Measurements from ENCODE around the gene GPR137B.

DNA sequence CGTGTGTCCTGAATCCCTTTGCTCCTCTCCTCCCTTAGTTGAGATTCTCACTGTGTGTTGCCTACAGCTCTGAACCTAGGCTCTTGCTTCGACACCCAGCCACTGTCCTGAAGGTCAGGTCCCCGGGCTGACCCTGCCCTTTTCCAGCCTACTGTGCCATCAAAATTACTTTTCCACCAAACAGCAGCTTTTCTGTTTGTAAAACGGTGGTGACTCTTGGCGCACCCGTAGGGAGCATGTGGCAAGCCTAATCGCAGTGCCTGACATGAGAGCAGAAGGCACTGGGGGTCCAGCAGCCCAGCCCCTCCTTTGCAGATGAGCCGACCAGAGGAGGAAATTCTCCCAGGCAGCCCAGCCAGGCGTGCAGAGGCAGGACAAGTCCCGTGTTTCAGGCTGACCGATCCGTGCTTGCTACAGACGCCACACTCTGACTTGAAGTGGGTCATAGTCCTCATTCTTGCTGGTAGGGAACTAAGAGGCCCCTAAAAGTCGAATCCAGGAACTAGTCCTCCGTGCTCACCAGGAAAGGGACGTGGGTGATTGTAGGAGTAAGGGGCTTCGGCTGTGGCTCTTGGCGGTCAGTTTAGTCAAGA, 6.8 kb downstream of the GPR137B start:
- TF ChIP-seq RAD21 (IDR thresholded peaks at IDR 0.05; ENCODE audit: low read depth), result no peak
- TF ChIP-seq, protein P1, sequence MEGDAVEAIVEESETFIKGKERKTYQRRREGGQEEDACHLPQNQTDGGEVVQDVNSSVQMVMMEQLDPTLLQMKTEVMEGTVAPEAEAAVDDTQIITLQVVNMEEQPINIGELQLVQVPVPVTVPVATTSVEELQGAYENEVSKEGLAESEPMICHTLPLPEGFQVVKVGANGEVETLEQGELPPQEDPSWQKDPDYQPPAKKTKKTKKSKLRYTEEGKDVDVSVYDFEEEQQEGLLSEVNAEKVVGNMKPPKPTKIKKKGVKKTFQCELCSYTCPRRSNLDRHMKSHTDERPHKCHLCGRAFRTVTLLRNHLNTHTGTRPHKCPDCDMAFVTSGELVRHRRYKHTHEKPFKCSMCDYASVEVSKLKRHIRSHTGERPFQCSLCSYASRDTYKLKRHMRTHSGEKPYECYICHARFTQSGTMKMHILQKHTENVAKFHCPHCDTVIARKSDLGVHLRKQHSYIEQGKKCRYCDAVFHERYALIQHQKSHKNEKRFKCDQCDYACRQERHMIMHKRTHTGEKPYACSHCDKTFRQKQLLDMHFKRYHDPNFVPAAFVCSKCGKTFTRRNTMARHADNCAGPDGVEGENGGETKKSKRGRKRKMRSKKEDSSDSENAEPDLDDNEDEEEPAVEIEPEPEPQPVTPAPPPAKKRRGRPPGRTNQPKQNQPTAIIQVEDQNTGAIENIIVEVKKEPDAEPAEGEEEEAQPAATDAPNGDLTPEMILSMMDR (IDR thresholded peaks at IDR 0.05 in 2 of 3, conservative IDR thresholded peaks at IDR 0.05 in 1 of 3; ENCODE audit: borderline replicate concordance in 1 of 3, insufficient read depth in 1 of 3, low read depth in 2 of 3, low read length in 2 of 3), result no peak
- TF ChIP-seq CBX3 (IDR thresholded peaks at IDR 0.05; ENCODE audit: low read depth), result no peak
- no peak for TF ChIP-seq POLR2A (IDR thresholded peaks at IDR 0.05; ENCODE audit: borderline replicate concordance, extremely low read depth, insufficient read depth, insufficient read length)
- TF ChIP-seq, protein P2, sequence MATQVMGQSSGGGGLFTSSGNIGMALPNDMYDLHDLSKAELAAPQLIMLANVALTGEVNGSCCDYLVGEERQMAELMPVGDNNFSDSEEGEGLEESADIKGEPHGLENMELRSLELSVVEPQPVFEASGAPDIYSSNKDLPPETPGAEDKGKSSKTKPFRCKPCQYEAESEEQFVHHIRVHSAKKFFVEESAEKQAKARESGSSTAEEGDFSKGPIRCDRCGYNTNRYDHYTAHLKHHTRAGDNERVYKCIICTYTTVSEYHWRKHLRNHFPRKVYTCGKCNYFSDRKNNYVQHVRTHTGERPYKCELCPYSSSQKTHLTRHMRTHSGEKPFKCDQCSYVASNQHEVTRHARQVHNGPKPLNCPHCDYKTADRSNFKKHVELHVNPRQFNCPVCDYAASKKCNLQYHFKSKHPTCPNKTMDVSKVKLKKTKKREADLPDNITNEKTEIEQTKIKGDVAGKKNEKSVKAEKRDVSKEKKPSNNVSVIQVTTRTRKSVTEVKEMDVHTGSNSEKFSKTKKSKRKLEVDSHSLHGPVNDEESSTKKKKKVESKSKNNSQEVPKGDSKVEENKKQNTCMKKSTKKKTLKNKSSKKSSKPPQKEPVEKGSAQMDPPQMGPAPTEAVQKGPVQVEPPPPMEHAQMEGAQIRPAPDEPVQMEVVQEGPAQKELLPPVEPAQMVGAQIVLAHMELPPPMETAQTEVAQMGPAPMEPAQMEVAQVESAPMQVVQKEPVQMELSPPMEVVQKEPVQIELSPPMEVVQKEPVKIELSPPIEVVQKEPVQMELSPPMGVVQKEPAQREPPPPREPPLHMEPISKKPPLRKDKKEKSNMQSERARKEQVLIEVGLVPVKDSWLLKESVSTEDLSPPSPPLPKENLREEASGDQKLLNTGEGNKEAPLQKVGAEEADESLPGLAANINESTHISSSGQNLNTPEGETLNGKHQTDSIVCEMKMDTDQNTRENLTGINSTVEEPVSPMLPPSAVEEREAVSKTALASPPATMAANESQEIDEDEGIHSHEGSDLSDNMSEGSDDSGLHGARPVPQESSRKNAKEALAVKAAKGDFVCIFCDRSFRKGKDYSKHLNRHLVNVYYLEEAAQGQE (IDR thresholded peaks at IDR 0.05; ENCODE audit: low read depth), result no peak
- no peak for TF ChIP-seq TCF7L2 (IDR thresholded peaks at IDR 0.05; ENCODE audit: borderline replicate concordance, extremely low read depth, insufficient read depth, insufficient read length)
- TF ChIP-seq SP1 (IDR thresholded peaks at IDR 0.05; ENCODE audit: low read depth), result no peak

Measured in HCT116 (cell line).